ENCODE measurements around the gene TAF4B.

DNA sequence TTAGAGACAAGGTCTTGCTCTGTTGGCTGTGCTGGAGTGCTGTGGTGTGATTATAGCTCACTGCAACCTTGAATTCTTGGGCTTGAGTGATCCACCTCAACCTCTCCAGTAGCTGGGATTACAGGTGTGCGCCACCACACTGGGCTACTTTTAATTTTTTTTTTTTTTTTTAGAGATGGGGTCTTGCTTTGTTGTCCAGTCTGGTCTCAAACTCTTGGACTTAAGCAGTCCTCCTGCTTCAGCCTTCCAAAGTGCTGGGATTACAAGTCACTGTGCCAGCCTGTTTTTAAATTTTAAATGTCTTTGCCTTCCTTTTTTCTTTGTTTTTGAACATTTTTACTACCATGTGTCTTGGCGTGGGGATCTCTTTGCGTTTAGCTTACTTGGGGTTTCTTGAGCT is 32.5 kb downstream of the TAF4B start:
- TF ChIP-seq EZH2phosphoT487 (IDR thresholded peaks at IDR 0.05; ENCODE audit: insufficient read depth, low read depth) (no peak), EZH2 (IDR thresholded peaks at IDR 0.05; ENCODE audit: insufficient read depth, poor library complexity, severe bottlenecking) (no peak)
